K562 (cell line): Measurements from ENCODE around the gene TSPYL4. TPM values are rescaled to one million over a fixed set of nuclear protein-coding genes. Genes with fewer than 3 reads are reported as not detected.

ENCODE experiments used
- ATAC-seq: fragments of 200-7000 bp; cut with Tn5 transposase; 3 replicates; pipeline ENCODE4 v1.9.1; 2020; ENCODE audit warnings: moderate library complexity
- BruUV-seq: library from RNA; stranded (reverse); fragments of 400-500 nt; replicated peaks from 2 replicates; lab custom pipeline; 2021; lab: Mats Ljungman, UMichigan
- CTCF ChIA-PET: fragments of 300-600 bp; formaldehyde crosslinking; extraction: SDS; loops from one replicate; lab custom pipeline; 2021; ENCODE audit warnings: low intra/inter-chr PET ratio; lab: Yijun Ruan, JAX
- POLR2A ChIA-PET: fragments of 300-600, 350-650 bp; sonication (Branson Sonifier 250); formaldehyde crosslinking; extraction: SDS; loops from one replicate; lab custom pipeline; 2021; ENCODE audit warnings: antibody characterized with exemption, inconsistent platforms; lab: Yijun Ruan, JAX
- DNase-seq, 4 experiments: peaks; one replicate each; pipeline versions ENCODE4 v3.0.0 to v3.0.0-alpha.2; 2011 to 2018; ENCODE audit warnings: low spot score in 3 of 4, mixed read lengths in 3 of 4; ENCODE audit errors: extremely low read depth in 1 of 4
- FAIRE-seq: peaks from 2 replicates; lab custom pipeline; 2011; peaks lifted over from hg19 to GRCh38; lab: Jason Lieb, UNC
- H2AFZ ChIP-seq: 2 replicates; pipeline ENCODE4 v1.6.0; 2011; ENCODE audit warnings: low read depth, low read length, control low read depth, inconsistent platforms
- H3K27ac ChIP-seq: fragments of 200-600 bp; 3 replicates; pipeline ENCODE4 v1.8.0; 2011; ENCODE audit warnings: low read depth, mild to moderate bottlenecking, control low read depth, inconsistent platforms, low read length, moderate library complexity, mixed read lengths; ENCODE audit errors: extremely low read depth
- H3K27me3 ChIP-seq, 2 experiments: fragments of 300-600 bp in 1 of 2; 2 replicates in 1 of 2; 3 replicates in 1 of 2; pipeline versions ENCODE4 v1.6.0 to v1.8.0; 2011; ENCODE audit warnings: inconsistent platforms in 2 of 2, low read length in 2 of 2, mild to moderate bottlenecking in 1 of 2, mixed read lengths in 1 of 2, moderate library complexity in 1 of 2; ENCODE audit not compliant: control insufficient read depth in 2 of 2, insufficient read depth in 2 of 2
- H3K36me3 ChIP-seq: fragments of 300-600 bp; 3 replicates; pipeline ENCODE4 v1.8.0; 2011; ENCODE audit warnings: mild to moderate bottlenecking, low read length, inconsistent platforms; ENCODE audit not compliant: control insufficient read depth, insufficient read depth
- H3K4me1 ChIP-seq, 2 experiments: fragments of 200-600 bp in 1 of 2; replicated peaks in 1 of 2; 2 replicates in 1 of 2; 3 replicates in 1 of 2; pipeline versions ENCODE4 v1.5.1 to v1.8.0; 2011; ENCODE audit warnings: inconsistent platforms in 2 of 2, low read length in 2 of 2, mild to moderate bottlenecking in 1 of 2, mixed read lengths in 1 of 2, moderate library complexity in 1 of 2; ENCODE audit not compliant: control insufficient read depth in 2 of 2, insufficient read depth in 2 of 2
- H3K4me2 ChIP-seq: 2 replicates; pipeline ENCODE4 v1.6.1; 2011; ENCODE audit warnings: low read length, control low read depth, inconsistent platforms, mixed read lengths; ENCODE audit not compliant: insufficient read depth
- H3K4me3 ChIP-seq: fragments of 200-600 bp; sonication (generic), shearing (Covaris generic); 2 replicates; pipeline ENCODE4 v1.5.1; 2016; ENCODE audit warnings: control low read depth, inconsistent platforms
- H3K79me2 ChIP-seq: fragments of 200-600 bp; 3 replicates; pipeline ENCODE4 v1.8.0; 2011; ENCODE audit warnings: low read length, inconsistent platforms; ENCODE audit not compliant: control insufficient read depth, insufficient read depth
- H3K9ac ChIP-seq, 2 experiments: 2 replicates each; pipeline versions ENCODE4 v1.6.0 to v1.6.1; 2011; ENCODE audit warnings: low read depth in 2 of 2, low read length in 2 of 2, control low read depth in 1 of 2, inconsistent platforms in 1 of 2, mild to moderate bottlenecking in 1 of 2, mixed read lengths in 1 of 2; ENCODE audit not compliant: insufficient read depth in 1 of 2
- H3K9me1 ChIP-seq: one replicate; pipeline ENCODE4 v1.6.0; 2011; ENCODE audit warnings: inconsistent platforms, mild to moderate bottlenecking, low read length, moderate library complexity; ENCODE audit not compliant: control insufficient read depth, insufficient read depth
- H3K9me3 ChIP-seq: replicated peaks from 2 replicates; pipeline ENCODE4 v1.5.1; 2011; ENCODE audit warnings: low read depth, low read length, inconsistent platforms; ENCODE audit not compliant: control insufficient read depth, insufficient read depth
- H4K20me1 ChIP-seq: replicated peaks from 2 replicates; pipeline ENCODE4 v1.6.1; 2011; ENCODE audit warnings: low read length, inconsistent platforms, mixed read lengths; ENCODE audit not compliant: control insufficient read depth, insufficient read depth
- AFF4 ChIP-seq: sonication (generic); formaldehyde crosslinking; IDR thresholded peaks from 2 replicates; pipeline ENCODE4 v1.8.0; 2023; ENCODE audit warnings: mild to moderate bottlenecking, missing genetic modification reagents
- ARID1B ChIP-seq: fragments of 450-650 bp; IDR thresholded peaks from 2 replicates; pipeline ENCODE4 v1.6.1; 2016; ENCODE audit warnings: antibody characterized with exemption, mild to moderate bottlenecking, inconsistent platforms
- CHAMP1 ChIP-seq: fragments of 450-650 bp; IDR thresholded peaks from 2 replicates; pipeline ENCODE4 v1.6.1; 2016; ENCODE audit warnings: mild to moderate bottlenecking
- DIDO1 ChIP-seq: fragments of 450-650 bp; IDR thresholded peaks from 2 replicates; pipeline ENCODE4 v1.6.1; 2016; ENCODE audit warnings: low read depth, missing biosample characterization, missing genetic modification characterization
- NFRKB ChIP-seq: fragments of 450-650 bp; IDR thresholded peaks from 2 replicates; pipeline ENCODE4 v1.6.1; 2016; ENCODE audit warnings: low read depth
- PBX2 ChIP-seq, 2 experiments: IDR thresholded peaks in 1 of 2; conservative IDR thresholded peaks in 1 of 2; 2 replicates each; pipeline ENCODE4 v1.6.1; 2016; ENCODE audit warnings: low read depth in 2 of 2, mild to moderate bottlenecking in 1 of 2, missing compliant biosample characterization in 1 of 2, missing genetic modification characterization in 1 of 2, moderate library complexity in 1 of 2
- PHF8 ChIP-seq: fragments of 200-600 bp; sonication (generic); IDR thresholded peaks from 2 replicates; pipeline ENCODE4 v1.6.1; 2012; ENCODE audit warnings: mixed run types, mild to moderate bottlenecking, inconsistent platforms, low read length, moderate library complexity, borderline replicate concordance
- PPARD ChIP-seq: fragments of 250-450 bp; sonication (Bioruptor Pico); IDR thresholded peaks from 2 replicates; pipeline ENCODE4 v1.8.0; 2022; ENCODE audit warnings: inconsistent platforms, mild to moderate bottlenecking, moderate library complexity
- RBFOX2 ChIP-seq: fragments of 200-400 bp; formaldehyde crosslinking; IDR thresholded peaks from 2 replicates; pipeline ENCODE4 v1.6.1; 2017; ENCODE audit warnings: low read depth, mild to moderate bottlenecking, low read length, moderate library complexity
- TAF7 ChIP-seq: fragments of 450-650 bp; IDR thresholded peaks from 2 replicates; pipeline ENCODE4 v1.6.1; 2016; ENCODE audit warnings: missing genetic modification characterization, missing compliant biosample characterization
- WGBS: fragments of 100-300 bp; shearing (Covaris generic); methylation state at CpG from one replicate; pipeline ENCODE4 v1.1.6; 2016; ENCODE audit warnings: low coverage, mixed read lengths; ENCODE audit not compliant: insufficient coverage; ENCODE audit errors: missing lambda C conversion rate; 5-methylcytosine and 5-hydroxymethylcytosine counted together
- in situ Hi-C: fragments of 300-500 bp; cut with MboI; formaldehyde crosslinking; loops from 4 replicates; pipeline ENCODE4 v1.15.0; 2018; ENCODE audit warnings: inconsistent platforms, mixed read lengths
- intact Hi-C: fragments of 100-400 bp; cut with micrococcal nuclease; formaldehyde crosslinking; loops from 2 replicates; pipeline ENCODE4 v1.14.2; 2022
- polyA plus RNA-seq, 8 experiments: library from polyadenylated mRNA; depleted of rRNA in 4 of 8; stranded (reverse) in 5 of 8; unstranded in 3 of 8; fragments of >200 nt; fragmentation: Nextera tagmentation in 2 of 8; fragmentation: Illumina TruSeq in 1 of 8; extraction: Ambion mirVana in 2 of 8; extraction: Trizol in 1 of 8; gene quantifications; 2 replicates each; pipeline versions ENCODE4 v1.2.1 to v1.2.3, GENCODE V29; 2011 to 2014; ENCODE audit warnings: inconsistent platforms in 1 of 8, missing spikeins in 1 of 8
- total RNA-seq, 7 experiments: library from RNA; depleted of rRNA in 6 of 7; stranded (reverse); fragments of >200 nt in 6 of 7; fragmentation: Illumina TruSeq in 2 of 7; extraction: Trizol in 2 of 7; gene quantifications; 2 replicates each; pipeline versions ENCODE4 v1.2.1 to v1.2.3, GENCODE V29; 2011 to 2021; ENCODE audit warnings: low replicate concordance in 1 of 7

TSPYL4 gene
- total and polyA plus RNA-seq, 9 of the 15 experiments (the other 6 are each of a cell fraction or from before 2014, with no cell fraction given), result 0.69 to 18.0 (median 9.1) TPM

- intact Hi-C loops, result no loop called here
- Histone ChIP-seq H3K4me2 (peak overlapping the region; percentile 85), H3K9me1 (no peaks in the 10 kb centered on the region), H3K9ac (peak overlapping the region in 1 of 2 experiments; percentile 89; a peak in 2 of 4 replicates), H3K79me2 (peaks cover 47% of the 10 kb centered on the region), H3K4me3 (peak overlapping the region; percentile 71), H3K27ac (peak overlapping the region; percentile 85), H2AFZ (peak overlapping the region; percentile 88), H3K9me3 (no peaks in the 10 kb centered on the region), H3K4me1 (peaks cover 6 to 14% of the 10 kb centered on the region in 2 experiments; a peak in 3 of 5 replicates), H3K27me3 (no peaks in the 10 kb centered on the region), H4K20me1 (peaks cover 4% of the 10 kb centered on the region; the same call in 1 of the 2 replicates), H3K36me3 (peaks cover 2% of the 10 kb centered on the region; the same call in 1 of the 3 replicates)
- ChIA-PET CTCF (no interaction called here), POLR2A (interaction anchor here (0.6 to 3.7 kb wide), 7 partner anchors 13 to 309 kb away, joined by 3 to 22 read pairs (median 3); no protein-coding TSS in a partner anchor)
- 9% methylated on average over 4 of the region's 4 CpGs for WGBS
- FAIRE-seq (no peak), DNase-seq (peak in 1 of 4 experiments; percentile 14), ATAC-seq (peak; percentile 19)
- in situ Hi-C loops, result no loop called here
- TSS peak; percentile 89 for BruUV-seq
- no peak for TF ChIP-seq ARID1B
- peak; percentile 67; the same call in 1 of the 2 replicates for TF ChIP-seq NFRKB
- peak; percentile 31; the same call in 1 of the 2 replicates for TF ChIP-seq PHF8
- peak; percentile 3; the same call in 1 of the 2 replicates for TF ChIP-seq CHAMP1
- 0 out of 2 replicates have a peak, but pooled peaks have one; percentile 1 for TF ChIP-seq RBFOX2
- TF ChIP-seq PPARD (CRISPR knock-in tag), result no peak
- no peak for TF ChIP-seq PBX2 (CRISPR knock-in tag; IDR thresholded peaks at IDR 0.05; ENCODE audit: low read depth)
- 0 out of 2 replicates have a peak, but pooled peaks have one; percentile 1 for TF ChIP-seq PBX2 (tag; conservative IDR thresholded peaks at IDR 0.05; ENCODE audit: low read depth)
- TF ChIP-seq AFF4, result no peak
- no peak for TF ChIP-seq DIDO1
- TF ChIP-seq TAF7 (tag), result peak; percentile 62
Measured at GRCh38 chr6:116254297-116255056, 602 bp upstream of the TSPYL4 start.
